GM19043 (cell line): ENCODE results near the gene SLC36A4.
"Not testable (repeated sequence)": the region's sequence is repeated elsewhere in the genome, so short reads cannot be mapped to it uniquely, and the experiment has no call there.

Experiments used
- ATAC-seq: cut with Tn5 transposase; IDR thresholded peaks from one replicate; pipeline ENCODE4 v1.9.1; 2021; ENCODE audit warnings: low read depth; ENCODE audit not compliant: unreplicated experiment

SLC36A4 gene

DNA sequence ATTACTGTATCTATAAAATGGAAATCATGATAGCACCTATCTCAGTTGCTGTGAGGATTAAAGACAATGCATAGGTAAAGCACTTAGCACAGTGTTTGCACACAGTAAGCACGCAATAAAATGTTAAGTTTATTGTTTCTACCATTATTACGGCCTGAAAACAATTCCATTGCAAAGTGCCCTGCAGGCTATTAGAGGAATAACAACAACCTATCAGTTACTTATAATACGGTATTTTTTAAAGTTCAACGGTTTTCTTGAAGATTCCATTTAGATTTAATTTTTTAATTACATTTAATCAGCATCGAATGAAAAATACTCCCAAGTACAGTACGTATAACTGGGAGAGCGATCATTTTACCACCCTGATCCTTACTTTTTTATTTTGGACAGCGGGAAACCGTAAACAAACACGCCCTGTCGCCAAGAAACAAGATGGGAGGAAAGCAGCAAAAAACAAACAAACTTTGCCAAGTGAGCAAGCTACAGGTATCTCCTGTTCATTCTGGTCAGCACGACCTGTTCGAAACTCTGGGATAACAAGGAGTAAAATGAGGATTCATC, 893 bp downstream of the SLC36A4 start:
- ATAC-seq, result peak; percentile 27

- no peak for ATAC-seq
Measured at GRCh38 chr11:93194673-93195291, 3.0 kb downstream of the SLC36A4 start.

- no peak for ATAC-seq
Measured at GRCh38 chr11:93193731-93194130, 4.1 kb downstream of the SLC36A4 start.

DNA sequence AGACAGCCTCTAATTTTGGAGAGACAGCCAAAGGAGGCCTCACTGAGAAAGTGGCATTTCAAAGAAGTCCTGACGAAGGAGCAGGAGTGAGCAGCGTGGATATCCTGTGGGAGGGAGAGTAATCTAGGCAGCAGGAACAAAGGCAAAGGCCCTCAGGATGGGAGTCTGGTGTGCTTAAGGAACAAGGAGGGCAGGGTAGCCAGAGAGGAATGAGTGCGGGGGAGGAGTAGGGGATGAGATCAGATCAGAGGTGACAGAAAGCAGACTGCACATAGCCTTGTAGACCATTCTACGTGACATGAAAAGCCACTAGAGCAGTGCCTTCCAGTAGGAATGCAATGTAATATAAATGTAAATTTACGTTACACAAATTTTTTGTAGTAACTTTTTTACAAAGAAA, 5.6 kb downstream of the SLC36A4 start:
- no peak for ATAC-seq

DNA sequence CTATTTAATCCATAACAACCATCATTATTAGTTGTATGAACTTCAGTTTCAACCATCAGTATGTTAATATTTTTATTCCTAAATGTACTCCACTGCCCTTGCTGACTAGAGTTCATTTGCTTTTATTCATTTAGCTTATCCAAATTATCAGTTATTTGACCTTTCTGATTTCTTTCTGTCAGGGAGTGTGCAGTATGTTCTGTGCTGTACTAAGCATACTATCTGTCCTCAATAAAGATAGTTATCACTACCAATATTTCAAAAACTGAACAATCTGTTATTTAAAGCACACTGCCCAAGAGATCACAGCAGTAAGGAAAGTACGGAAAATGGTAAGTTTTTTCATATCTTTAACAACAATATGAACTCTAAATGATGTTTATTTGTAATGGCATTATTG, 8.3 kb downstream of the SLC36A4 start:
- no peak for ATAC-seq

GRCh38 chr11:93188726-93189125, 9.1 kb downstream of the SLC36A4 start:
- no peak for ATAC-seq

- ATAC-seq, result no peak
Measured at GRCh38 chr11:93187290-93187689, 10.5 kb downstream of the SLC36A4 start.

GRCh38 chr11:93177891-93178290, 19.9 kb downstream of the SLC36A4 start:
- not testable (repeated sequence) for ATAC-seq

DNA sequence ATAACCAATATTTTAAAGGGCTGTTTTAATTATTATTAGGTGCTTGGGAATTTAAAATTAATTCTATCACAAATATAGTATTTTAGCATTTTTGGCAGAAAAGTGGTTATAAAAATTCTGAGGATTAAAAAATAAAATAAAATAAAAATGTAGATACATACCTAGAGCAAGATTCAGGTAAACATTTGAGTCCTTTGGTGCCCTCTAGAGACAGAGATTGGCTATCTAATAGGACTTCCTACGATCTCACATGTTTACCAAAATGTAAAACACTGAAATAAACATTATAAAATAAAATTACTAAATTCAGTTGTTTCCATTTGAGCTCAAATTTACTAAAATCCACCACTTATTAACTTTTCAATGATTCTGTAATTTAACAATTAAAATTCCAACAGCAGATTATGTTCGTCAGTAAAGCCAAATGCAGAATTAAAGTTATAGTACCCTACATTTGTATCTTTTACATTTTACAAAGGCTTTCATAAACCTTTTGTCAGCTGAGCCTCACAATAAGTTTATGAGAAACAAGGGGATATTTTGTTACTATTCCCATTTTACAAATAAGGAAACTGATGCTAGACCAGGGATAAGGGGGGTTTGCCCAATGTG, 27.7 kb downstream of the SLC36A4 start:
- no peak for ATAC-seq

GRCh38 chr11:93169143-93169542, 28.6 kb downstream of the SLC36A4 start:
- no peak for ATAC-seq

- peak; percentile 54 for ATAC-seq
Measured at GRCh38 chr11:93166862-93167261, 30.9 kb downstream of the SLC36A4 start.

DNA sequence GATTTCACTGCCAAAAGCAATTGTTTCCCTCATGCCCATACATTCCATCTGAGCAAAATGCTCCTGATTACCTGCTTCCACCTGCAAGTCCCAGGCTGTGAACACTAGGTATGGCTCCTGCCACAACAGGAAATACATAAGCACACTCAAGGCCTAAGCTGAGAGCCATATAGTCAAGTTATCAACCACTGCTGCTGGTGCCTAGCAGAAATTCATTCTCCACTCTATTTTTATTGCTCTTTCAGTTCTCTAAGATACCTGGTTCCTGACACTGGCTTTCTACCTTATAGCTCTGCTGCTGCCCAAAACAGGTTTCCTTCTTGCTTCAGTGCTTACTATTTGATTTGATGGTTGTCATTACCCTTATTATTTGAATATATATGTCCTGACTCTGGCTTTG, 31.6 kb downstream of the SLC36A4 start:
- no peak for ATAC-seq

- no peak for ATAC-seq
Measured at GRCh38 chr11:93160808-93161207, 37.0 kb downstream of the SLC36A4 start.

DNA sequence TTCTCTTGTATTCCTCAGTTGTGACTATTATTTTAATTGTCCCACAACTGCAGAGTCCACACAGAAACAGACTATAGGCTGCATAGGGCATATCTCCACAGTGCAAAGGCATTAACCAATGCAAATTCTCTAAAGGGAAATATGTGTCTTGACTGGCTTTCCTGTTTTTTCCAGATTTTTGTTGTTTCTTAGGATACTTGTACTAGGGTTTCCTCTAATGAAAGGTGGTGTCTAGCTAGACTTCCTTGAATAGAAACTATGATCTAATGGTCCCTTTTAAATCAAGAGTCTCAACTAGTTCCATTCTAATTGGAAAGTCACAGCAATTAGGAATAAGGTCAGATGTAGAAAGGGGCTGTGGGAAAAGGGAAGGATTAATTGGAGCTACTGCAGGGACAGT, 37.6 kb downstream of the SLC36A4 start:
- ATAC-seq, result no peak

DNA sequence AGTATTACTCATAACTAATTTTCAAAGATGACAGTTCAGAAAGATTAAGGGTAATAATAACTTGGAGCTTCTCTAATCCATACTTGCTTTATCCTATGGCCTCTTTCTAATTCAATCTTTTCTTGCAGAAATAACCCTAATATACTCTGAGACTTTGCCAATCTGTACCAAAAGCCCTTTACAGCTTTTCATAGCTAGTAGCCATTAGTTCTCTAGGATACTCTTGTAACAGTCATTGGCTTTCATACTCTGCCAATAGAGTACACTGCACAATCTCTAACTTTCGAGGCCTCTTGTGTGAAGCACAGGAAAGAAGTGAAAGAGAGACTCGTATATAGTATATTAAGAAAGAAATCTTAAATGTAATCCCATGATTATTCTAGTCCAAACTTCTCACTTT, 38.1 kb downstream of the SLC36A4 start:
- ATAC-seq, result no peak

- ATAC-seq, result no peak
Measured at GRCh38 chr11:93155738-93156137, 42.1 kb downstream of the SLC36A4 start.

DNA sequence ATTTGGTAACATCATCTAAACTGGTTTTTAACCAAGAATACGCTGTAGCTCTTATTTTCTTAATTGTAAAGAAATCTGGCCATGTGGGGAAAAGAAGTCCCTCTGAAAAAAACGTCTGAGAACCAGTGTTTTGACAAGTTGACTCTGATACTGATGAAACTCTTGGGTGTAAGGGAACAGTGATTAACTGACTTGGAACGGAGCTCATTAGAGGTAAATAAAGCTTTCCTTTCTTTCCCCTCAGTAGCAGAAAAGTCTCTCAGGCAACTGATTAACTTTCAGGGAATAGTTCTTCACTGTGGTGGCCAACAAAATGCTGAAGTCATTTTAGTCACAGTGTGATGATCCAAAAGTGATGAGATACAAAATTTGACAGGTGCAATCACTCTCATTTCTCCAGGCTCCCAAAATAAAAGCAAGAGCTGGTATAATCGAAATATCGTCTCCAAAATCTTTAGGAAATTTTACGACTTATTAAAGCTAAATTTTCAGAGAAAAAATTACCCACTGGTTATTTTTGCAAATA, 52.3 kb downstream of the SLC36A4 start:
- ATAC-seq, result no peak

GRCh38 chr11:93143800-93144199, 54.0 kb downstream of the SLC36A4 start:
- ATAC-seq, result peak; percentile 67

- ATAC-seq, result no peak
Measured at GRCh38 chr11:93143186-93143585, 54.6 kb downstream of the SLC36A4 start.

DNA sequence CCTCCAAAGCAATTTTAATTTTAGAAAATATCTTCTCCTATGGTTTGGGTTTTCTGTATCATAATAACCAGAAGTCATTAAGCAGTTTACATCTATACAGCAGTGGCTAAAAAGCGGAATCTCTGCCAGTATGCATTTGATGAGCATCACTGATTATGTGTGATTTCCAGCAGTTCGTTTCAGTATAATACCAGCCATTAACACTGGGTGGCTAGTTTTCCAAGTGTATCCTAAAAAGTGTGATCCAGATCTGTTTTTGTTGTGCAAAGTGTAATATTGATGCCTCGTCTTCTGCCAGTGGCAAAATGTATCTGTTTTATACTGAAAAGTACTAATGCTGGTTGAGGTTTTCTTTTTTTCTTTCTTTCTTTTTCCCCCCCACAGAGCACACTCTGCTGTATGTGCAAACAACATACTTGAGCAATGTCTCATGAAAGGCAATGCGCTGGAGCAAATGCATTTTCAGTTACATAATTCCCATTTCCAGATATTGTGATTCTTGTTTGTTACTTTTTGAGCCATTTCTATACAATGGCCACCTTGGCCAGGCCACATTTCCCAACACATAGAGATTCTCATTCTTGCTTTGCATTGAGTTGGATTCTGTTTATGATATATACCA, 64.2 kb downstream of the SLC36A4 start:
- no peak for ATAC-seq

DNA sequence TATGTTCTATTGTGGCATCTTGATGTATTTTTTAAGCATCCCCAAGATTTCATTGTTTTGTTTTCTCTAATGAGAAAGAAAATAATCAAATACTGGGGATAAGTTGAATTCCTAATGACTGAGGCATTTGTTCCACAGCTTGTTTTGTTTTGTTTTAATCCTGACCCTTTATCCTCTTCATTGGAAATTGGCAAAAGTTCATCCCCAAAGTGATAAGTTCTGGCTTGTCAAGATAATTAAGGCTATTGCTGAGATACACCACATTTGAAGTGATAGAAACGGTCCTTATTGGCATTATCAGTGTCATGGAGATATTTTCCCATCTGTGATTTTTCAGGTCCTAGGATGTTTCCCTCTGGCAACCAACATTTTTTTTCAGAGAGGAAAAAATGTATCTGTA, 65.0 kb downstream of the SLC36A4 start:
- no peak for ATAC-seq

GRCh38 chr11:93131709-93132108, 66.1 kb downstream of the SLC36A4 start:
- ATAC-seq, result no peak
